K562 (cell line): ENCODE data around the gene PLEKHH2. TPM values are rescaled to one million over a fixed set of nuclear protein-coding genes. Genes with fewer than 3 reads are reported as not detected.

Experiments used
- ATF1 ChIP-seq, 2 experiments: fragments of 450-650 bp in 1 of 2; IDR thresholded peaks; 2 replicates each; pipeline ENCODE4 v1.6.1; 2016; ENCODE audit warnings: missing compliant biosample characterization in 1 of 2, missing genetic modification characterization in 1 of 2
- BRD4 ChIP-seq: fragments of 200-600 bp; sonication (generic); IDR thresholded peaks from 2 replicates; pipeline ENCODE4 v1.6.1; 2017; ENCODE audit warnings: inconsistent platforms
- CCNT2 ChIP-seq: IDR thresholded peaks from 2 replicates; pipeline ENCODE4 v1.6.1; 2011; ENCODE audit warnings: borderline replicate concordance, low read depth, mild to moderate bottlenecking, moderate library complexity, mixed read lengths, low read length; ENCODE audit not compliant: insufficient read length; ENCODE audit errors: extremely low read depth
- CTBP1 ChIP-seq: fragments of 450-650 bp; IDR thresholded peaks from 2 replicates; pipeline ENCODE4 v1.6.1; 2016; ENCODE audit warnings: borderline replicate concordance
- ELK3 ChIP-seq: fragments of 450-650 bp; formaldehyde crosslinking; IDR thresholded peaks from 2 replicates; pipeline ENCODE4 v1.4.0; 2020; ENCODE audit warnings: mild to moderate bottlenecking
- HBP1 ChIP-seq: fragments of 450-650 bp; formaldehyde crosslinking; IDR thresholded peaks from 2 replicates; pipeline ENCODE4 v1.4.0; 2022; ENCODE audit warnings: missing genetic modification characterization
- HDAC3 ChIP-seq: fragments of 450-650 bp; IDR thresholded peaks from 2 replicates; pipeline ENCODE4 v1.6.1; 2018; ENCODE audit warnings: borderline replicate concordance, mild to moderate bottlenecking, moderate library complexity; ENCODE audit not compliant: partially characterized antibody
- HMGXB4 ChIP-seq: sonication (generic); formaldehyde crosslinking; IDR thresholded peaks from 2 replicates; pipeline ENCODE4 v1.8.1; 2023; ENCODE audit warnings: mild to moderate bottlenecking, missing genetic modification reagents
- HNRNPH1 ChIP-seq: fragments of 200-400 bp; formaldehyde crosslinking; optimal IDR thresholded peaks from 2 replicates; pipeline ENCODE3; 2017; ENCODE audit warnings: low read depth, mild to moderate bottlenecking, low read length, moderate library complexity
- MCM5 ChIP-seq: fragments of 450-650 bp; IDR thresholded peaks from 2 replicates; pipeline ENCODE4 v1.6.1; 2016; ENCODE audit warnings: low read depth
- NFIC ChIP-seq: fragments of 450-650 bp; IDR thresholded peaks from 2 replicates; pipeline ENCODE4 v1.6.1; 2017; ENCODE audit warnings: mild to moderate bottlenecking, inconsistent platforms
- NR4A1 ChIP-seq, 2 experiments: fragments of 250-450 bp in 1 of 2; fragments of 450-650 bp in 1 of 2; sonication (Bioruptor Pico) in 1 of 2; IDR thresholded peaks; 2 replicates each; pipeline versions ENCODE4 v1.4.0 to v1.6.1; 2016 to 2020; ENCODE audit warnings: mild to moderate bottlenecking in 2 of 2, missing compliant biosample characterization in 1 of 2, missing genetic modification characterization in 1 of 2, moderate library complexity in 1 of 2
- RFX7 ChIP-seq: fragments of 250-450 bp; sonication (Bioruptor Pico); IDR thresholded peaks from 2 replicates; pipeline ENCODE4 v1.5.1; 2021; ENCODE audit warnings: mild to moderate bottlenecking
- SMARCB1 ChIP-seq: IDR thresholded peaks from 2 replicates; pipeline ENCODE4 v1.6.1; 2011; ENCODE audit warnings: improper control_type of control experiment, low read depth; ENCODE audit not compliant: insufficient read length
- SRSF3 ChIP-seq: fragments of 200-400 bp; formaldehyde crosslinking; IDR thresholded peaks from 2 replicates; pipeline ENCODE4 v1.6.1; 2016; ENCODE audit warnings: mild to moderate bottlenecking, low read length, moderate library complexity; ENCODE audit not compliant: insufficient read depth
- ZBTB7A ChIP-seq: IDR thresholded peaks from 2 replicates; pipeline ENCODE4 v1.6.1; 2011; ENCODE audit warnings: low read depth, mild to moderate bottlenecking, low read length, moderate library complexity, borderline replicate concordance; ENCODE audit not compliant: control insufficient read depth
- ZC3H8 ChIP-seq: fragments of 450-650 bp; IDR thresholded peaks from 2 replicates; pipeline ENCODE4 v1.6.1; 2017
- ZKSCAN1 ChIP-seq: fragments of 150-350 bp; IDR thresholded peaks from 2 replicates; pipeline ENCODE4 v1.6.1; 2016; ENCODE audit warnings: low read depth, low read length
- ZNF232 ChIP-seq: sonication (generic); formaldehyde crosslinking; IDR thresholded peaks from 2 replicates; pipeline ENCODE4 v1.8.0; 2022; ENCODE audit warnings: mild to moderate bottlenecking, missing genetic modification reagents
- ZNF24 ChIP-seq: fragments of 450-650 bp; IDR thresholded peaks from 2 replicates; pipeline ENCODE4 v1.6.1; 2016
- ZNF324 ChIP-seq: fragments of 250-450 bp; sonication (Bioruptor Pico); IDR thresholded peaks from 2 replicates; pipeline ENCODE4 v1.4.0; 2020; ENCODE audit warnings: mild to moderate bottlenecking
- ZNF436 ChIP-seq: fragments of 250-450, 450-650 bp; sonication (Bioruptor Pico); formaldehyde crosslinking; IDR thresholded peaks from 2 replicates; pipeline ENCODE4 v1.7.0; 2020; ENCODE audit warnings: mild to moderate bottlenecking
- ZNF584 ChIP-seq: fragments of 200-800 bp; sonication (Bioruptor generic); IDR thresholded peaks from 2 replicates; pipeline ENCODE4 v1.6.1; 2016; ENCODE audit warnings: low read depth, mild to moderate bottlenecking, missing genetic modification characterization, missing compliant biosample characterization
- ZNF699 ChIP-seq: fragments of 250-450 bp; sonication (Bioruptor Pico); IDR thresholded peaks from 2 replicates; pipeline ENCODE4 v1.8.0; 2021; ENCODE audit warnings: mild to moderate bottlenecking, moderate library complexity; ENCODE audit not compliant: insufficient replicate concordance
- polyA plus RNA-seq, 8 experiments: library from polyadenylated mRNA; depleted of rRNA in 4 of 8; stranded (reverse) in 5 of 8; unstranded in 3 of 8; fragments of >200 nt; fragmentation: Nextera tagmentation in 2 of 8; fragmentation: Illumina TruSeq in 1 of 8; extraction: Ambion mirVana in 2 of 8; extraction: Trizol in 1 of 8; gene quantifications; 2 replicates each; pipeline versions ENCODE4 v1.2.1 to v1.2.3, GENCODE V29; 2011 to 2014; ENCODE audit warnings: inconsistent platforms in 1 of 8, missing spikeins in 1 of 8
- total RNA-seq, 7 experiments: library from RNA; depleted of rRNA in 6 of 7; stranded (reverse); fragments of >200 nt in 6 of 7; fragmentation: Illumina TruSeq in 2 of 7; extraction: Trizol in 2 of 7; gene quantifications; 2 replicates each; pipeline versions ENCODE4 v1.2.1 to v1.2.3, GENCODE V29; 2011 to 2021; ENCODE audit warnings: low replicate concordance in 1 of 7

The PLEKHH2 gene
- total and polyA plus RNA-seq, 9 of the 15 experiments (the other 6 are each of a cell fraction or from before 2014, with no cell fraction given) = 0.77 to 13.5 (median 2.7) TPM

- TF ChIP-seq ZNF232 (CRISPR knock-in tag) = peak; percentile 33; the same call in 1 of the 2 replicates
- TF ChIP-seq CCNT2 = peak; percentile 10
- no peak for TF ChIP-seq ZNF24
- TF ChIP-seq NR4A1 (CRISPR knock-in tag; IDR thresholded peaks at IDR 0.05) = no peak
- no peak for TF ChIP-seq NR4A1 (tag; IDR thresholded peaks at IDR 0.05)
- peak; percentile 79 for TF ChIP-seq HBP1 (CRISPR knock-in tag)
- no peak for TF ChIP-seq MCM5
- TF ChIP-seq ZNF699 (CRISPR knock-in tag) = no peak
- 0 out of 2 replicates have a peak, but pooled peaks have one; percentile 30 for TF ChIP-seq CTBP1
- no peak for TF ChIP-seq ZNF584
- TF ChIP-seq ATF1 (CRISPR knock-in tag; IDR thresholded peaks at IDR 0.05) = peak; percentile 80
- peak; percentile 99 for TF ChIP-seq ATF1 (tag; IDR thresholded peaks at IDR 0.05)
- TF ChIP-seq ZC3H8 = no peak
- no peak for TF ChIP-seq HNRNPH1
- no peak for TF ChIP-seq ZNF436
- no peak for TF ChIP-seq HDAC3
- TF ChIP-seq RFX7 (CRISPR knock-in tag) = no peak
- TF ChIP-seq ZKSCAN1 = no peak
- TF ChIP-seq NFIC = 0 out of 2 replicates have a peak, but pooled peaks have one; percentile 54
- no peak for TF ChIP-seq SMARCB1
- no peak for TF ChIP-seq ZNF324
- TF ChIP-seq SRSF3 = no peak
- TF ChIP-seq BRD4 = peak; percentile 89; the same call in 1 of the 2 replicates
- TF ChIP-seq ZBTB7A = no peak
- no peak for TF ChIP-seq ELK3 (CRISPR knock-in tag)
- peak; percentile 83; the same call in 1 of the 2 replicates for TF ChIP-seq HMGXB4 (CRISPR knock-in tag)
These were observed 41.3 kb upstream of the PLEKHH2 start, which contains the start of gene THADA (continued) for GRCh38 chr2:43595603-43596412.
